Astrocyte (in vitro differentiated cells and primary cell): ENCODE data around the gene UBE2Z. TPM values are rescaled to one million over a fixed set of nuclear protein-coding genes. Genes with fewer than 3 reads are reported as not detected.

Source experiments
- DNase-seq: peaks from one replicate; pipeline ENCODE4 v3.0.0-alpha.2; 2010; ENCODE audit warnings: low read depth
- FAIRE-seq: peaks from 2 replicates; lab custom pipeline; 2011; peaks lifted over from hg19 to GRCh38; lab: Jason Lieb, UNC
- H2AFZ ChIP-seq: 2 replicates; pipeline ENCODE4 v1.6.0; 2012; ENCODE audit warnings: low read depth, low read length, inconsistent platforms
- H3K27ac ChIP-seq: 2 replicates; pipeline ENCODE4 v1.5.1; 2011; ENCODE audit warnings: low read depth, low read length, inconsistent platforms
- H3K27me3 ChIP-seq: 2 replicates; pipeline ENCODE4 v1.6.0; 2011; ENCODE audit warnings: low read length, inconsistent platforms; ENCODE audit not compliant: insufficient read depth
- H3K36me3 ChIP-seq: 2 replicates; pipeline ENCODE4 v1.5.1; 2011; ENCODE audit warnings: low read length, inconsistent platforms; ENCODE audit not compliant: insufficient read depth
- H3K4me1 ChIP-seq: 2 replicates; pipeline ENCODE4 v1.5.1; 2011; ENCODE audit warnings: low read length, inconsistent platforms; ENCODE audit not compliant: insufficient read depth
- H3K4me2 ChIP-seq: 2 replicates; pipeline ENCODE4 v1.6.0; 2012; ENCODE audit warnings: low read length, inconsistent platforms
- H3K4me3 ChIP-seq: 2 replicates; pipeline ENCODE4 v1.5.1; 2011; ENCODE audit warnings: low read depth, mild to moderate bottlenecking, low read length, inconsistent platforms; ENCODE audit not compliant: insufficient read depth
- H3K79me2 ChIP-seq: 2 replicates; pipeline ENCODE4 v1.6.0; 2012; ENCODE audit warnings: mild to moderate bottlenecking, low read length, inconsistent platforms; ENCODE audit not compliant: insufficient read depth
- H3K9ac ChIP-seq: 2 replicates; pipeline ENCODE4 v1.6.0; 2012; ENCODE audit warnings: mild to moderate bottlenecking, low read length, inconsistent platforms
- H3K9me3 ChIP-seq: 2 replicates; pipeline ENCODE4 v1.5.1; 2012; ENCODE audit warnings: low read depth, mild to moderate bottlenecking, low read length, inconsistent platforms; ENCODE audit not compliant: insufficient read depth
- H4K20me1 ChIP-seq: 2 replicates; pipeline ENCODE4 v1.6.0; 2012; ENCODE audit warnings: low read length, inconsistent platforms; ENCODE audit not compliant: insufficient read depth
- H3K27ac Mint-ChIP-seq: one replicate; pipeline ENCODE4 v1.8.0; 2021; ENCODE audit warnings: mild to moderate bottlenecking, mixed read lengths; ENCODE audit not compliant: unreplicated experiment
- H3K27me3 Mint-ChIP-seq: one replicate; pipeline ENCODE4 v1.8.0; 2021; ENCODE audit warnings: low read depth, mixed read lengths; ENCODE audit not compliant: unreplicated experiment
- H3K36me3 Mint-ChIP-seq: one replicate; pipeline ENCODE4 v1.8.0; 2021; ENCODE audit warnings: low read depth, mixed read lengths; ENCODE audit not compliant: unreplicated experiment
- H3K4me1 Mint-ChIP-seq: one replicate; pipeline ENCODE4 v1.8.0; 2021; ENCODE audit warnings: low read depth, mixed read lengths; ENCODE audit not compliant: unreplicated experiment
- H3K4me3 Mint-ChIP-seq: one replicate; pipeline ENCODE4 v1.8.0; 2021; ENCODE audit warnings: mild to moderate bottlenecking, moderate library complexity, mixed read lengths; ENCODE audit not compliant: unreplicated experiment
- H3K9me3 Mint-ChIP-seq: one replicate; pipeline ENCODE4 v1.8.0; 2021; ENCODE audit warnings: mild to moderate bottlenecking, mixed read lengths; ENCODE audit not compliant: unreplicated experiment
- CTCF ChIP-seq: IDR thresholded peaks from 2 replicates; pipeline ENCODE4 v1.5.1; 2011; ENCODE audit warnings: low read depth, mild to moderate bottlenecking, inconsistent platforms, low read length, moderate library complexity; ENCODE audit not compliant: insufficient read depth
- EZH2 ChIP-seq: IDR thresholded peaks from 2 replicates; pipeline ENCODE4 v1.6.1; 2012; ENCODE audit warnings: mild to moderate bottlenecking, low read length, inconsistent platforms; ENCODE audit not compliant: insufficient read depth
- total RNA-seq: library from RNA; stranded (reverse); gene quantifications from 2 replicates; pipeline ENCODE4 v1.2.1, GENCODE V29; 2021

Gene UBE2Z
- total RNA-seq, 1 donor from 2014 or later = 103 TPM

GRCh38 chr17:48907713-48908046 is 527 bp upstream of the UBE2Z start:
- no peak for TF ChIP-seq CTCF
- TF ChIP-seq EZH2 = no peak
- Mint-ChIP-seq H3K27ac (peak overlapping the region; percentile 100), H3K4me3 (peak overlapping the region; percentile 97), H3K27me3 (no peaks in the 10 kb centered on the region), H3K36me3 (peaks cover 6% of the 10 kb centered on the region), H3K9me3 (no peaks in the 10 kb centered on the region), H3K4me1 (peaks cover 29% of the 10 kb centered on the region)
- no peaks in the 10 kb centered on the region for H3K9me3 ChIP-seq
- peak overlapping the region; percentile 92 for H3K9ac ChIP-seq
- H3K4me3 ChIP-seq = peak overlapping the region; percentile 93
- peak; percentile 53 for DNase-seq
- peak overlapping the region; percentile 88 for H2AFZ ChIP-seq
- H3K36me3 ChIP-seq = peaks cover 5% of the 10 kb centered on the region
- H3K27ac ChIP-seq = peak overlapping the region; percentile 91
- peaks cover 42% of the 10 kb centered on the region for H3K79me2 ChIP-seq
- peak overlapping the region; percentile 94 for H3K4me2 ChIP-seq
- H4K20me1 ChIP-seq = peaks cover 35% of the 10 kb centered on the region
- FAIRE-seq = no peak
- peaks cover 33% of the 10 kb centered on the region for H3K4me1 ChIP-seq
- no peaks in the 10 kb centered on the region for H3K27me3 ChIP-seq

- Mint-ChIP-seq H3K36me3 (peaks cover 14% of the 10 kb centered on the region), H3K9me3 (no peaks in the 10 kb centered on the region), H3K4me3 (peak overlapping the region; percentile 98), H3K27me3 (no peaks in the 10 kb centered on the region), H3K27ac (peak overlapping the region; percentile 86), H3K4me1 (peaks cover 34% of the 10 kb centered on the region)
- Histone ChIP-seq H3K4me1 (peaks cover 35% of the 10 kb centered on the region), H4K20me1 (peaks cover 46% of the 10 kb centered on the region), H3K4me2 (peak overlapping the region; percentile 94), H2AFZ (no peak overlapping the region), H3K9ac (peak overlapping the region; percentile 92), H3K9me3 (no peaks in the 10 kb centered on the region), H3K36me3 (peaks cover 13% of the 10 kb centered on the region), H3K4me3 (peak overlapping the region; percentile 93), H3K79me2 (peaks cover 55% of the 10 kb centered on the region), H3K27me3 (no peaks in the 10 kb centered on the region), H3K27ac (peak overlapping the region; percentile 91)
- TF ChIP-seq CTCF = no peak
- TF ChIP-seq EZH2 = no peak
- DNase-seq (peak; percentile 76), FAIRE-seq (no peak)
Measured at GRCh38 chr17:48908853-48909394, 717 bp downstream of the UBE2Z start.

GRCh38 chr17:48909783-48910182 is 1.6 kb downstream of the UBE2Z start:
- Mint-ChIP-seq H3K4me3 (peak overlapping the region; percentile 98), H3K27ac (peak overlapping the region; percentile 86), H3K4me1 (peaks cover 36% of the 10 kb centered on the region), H3K9me3 (no peaks in the 10 kb centered on the region), H3K36me3 (peaks cover 18% of the 10 kb centered on the region), H3K27me3 (no peaks in the 10 kb centered on the region)
- Histone ChIP-seq H3K27ac (peak overlapping the region; percentile 19), H3K9me3 (no peaks in the 10 kb centered on the region), H3K27me3 (no peaks in the 10 kb centered on the region), H3K9ac (peak overlapping the region; percentile 92), H2AFZ (no peak overlapping the region), H3K36me3 (peaks cover 15% of the 10 kb centered on the region), H3K4me1 (peaks cover 35% of the 10 kb centered on the region), H3K4me2 (peak overlapping the region; percentile 94), H4K20me1 (peaks cover 52% of the 10 kb centered on the region), H3K4me3 (peak overlapping the region; percentile 93), H3K79me2 (peaks cover 63% of the 10 kb centered on the region)
- DNase-seq (peak; percentile 14), FAIRE-seq (no peak)
- TF ChIP-seq EZH2 (no peak), CTCF (no peak)
